DND-41 (cell line): ENCODE measurements around the gene RNF157.
"Not testable (repeated sequence)": the region's sequence is repeated elsewhere in the genome, so short reads cannot be mapped to it uniquely, and the experiment has no call there.

Source experiments
- ATAC-seq: fragments of 200-7000 bp; cut with Tn5 transposase; 3 replicates; pipeline ENCODE4 v1.9.1; 2021; ENCODE audit warnings: low read depth; ENCODE audit not compliant: insufficient read depth
- DNase-seq: peaks from one replicate; pipeline ENCODE4 v3.0.0-alpha.2; 2020
- H2AFZ ChIP-seq: 2 replicates; pipeline ENCODE4 v1.6.0; 2012; ENCODE audit warnings: low read depth, low read length
- H3K27ac ChIP-seq: 2 replicates; pipeline ENCODE4 v1.5.1; 2012; ENCODE audit warnings: low read length, inconsistent platforms
- H3K27me3 ChIP-seq: fragments of 200-600 bp; sonication (generic); 2 replicates; pipeline ENCODE4 v1.6.0; 2012; ENCODE audit warnings: low read length, mild to moderate bottlenecking, inconsistent platforms; ENCODE audit not compliant: insufficient read depth, poor library complexity
- H3K36me3 ChIP-seq: 2 replicates; pipeline ENCODE4 v1.5.1; 2012; ENCODE audit warnings: low read length, inconsistent platforms; ENCODE audit not compliant: insufficient read depth
- H3K4me1 ChIP-seq: 2 replicates; pipeline ENCODE4 v1.5.1; 2012; ENCODE audit warnings: mild to moderate bottlenecking, low read length; ENCODE audit not compliant: insufficient read depth
- H3K4me2 ChIP-seq: 2 replicates; pipeline ENCODE4 v1.6.0; 2012; ENCODE audit warnings: mild to moderate bottlenecking, moderate library complexity, low read length, inconsistent platforms; ENCODE audit not compliant: insufficient read depth
- H3K4me3 ChIP-seq, 2 experiments: fragments of 200-600 bp in 1 of 2; shearing (Covaris generic) in 1 of 2; 2 replicates each; pipeline ENCODE4 v1.5.1; 2012 to 2016; ENCODE audit warnings: inconsistent platforms in 2 of 2, low read length in 2 of 2, mild to moderate bottlenecking in 2 of 2, low read depth in 1 of 2, moderate library complexity in 1 of 2
- H3K79me2 ChIP-seq: 2 replicates; pipeline ENCODE4 v1.6.0; 2012; ENCODE audit warnings: low read length, inconsistent platforms; ENCODE audit not compliant: insufficient read depth
- H3K9ac ChIP-seq: 2 replicates; pipeline ENCODE4 v1.6.0; 2012; ENCODE audit warnings: low read depth, mild to moderate bottlenecking, inconsistent platforms, low read length, moderate library complexity
- H3K9me3 ChIP-seq: 2 replicates; pipeline ENCODE4 v1.5.1; 2012; ENCODE audit warnings: low read length, moderate library complexity, mild to moderate bottlenecking, inconsistent platforms; ENCODE audit not compliant: insufficient read depth, severe bottlenecking
- H4K20me1 ChIP-seq: 2 replicates; pipeline ENCODE4 v1.6.0; 2012; ENCODE audit warnings: low read length; ENCODE audit not compliant: insufficient read depth
- CTCF ChIP-seq: IDR thresholded peaks from 2 replicates; pipeline ENCODE4 v1.5.1; 2012; ENCODE audit warnings: borderline replicate concordance, low read length, moderate library complexity, mild to moderate bottlenecking; ENCODE audit not compliant: poor library complexity, severe bottlenecking; ENCODE audit errors: extremely low read depth
- EZH2 ChIP-seq: IDR thresholded peaks from 3 replicates; pipeline ENCODE4 v1.6.1; 2012; ENCODE audit warnings: borderline replicate concordance, low read depth, mild to moderate bottlenecking, moderate library complexity, low read length, inconsistent platforms; ENCODE audit not compliant: severe bottlenecking

RNF157 gene

GRCh38 chr17:76253841-76254240 lies 13.5 kb upstream of the RNF157 start:
- Histone ChIP-seq H3K27me3 (no peaks in the 10 kb centered on the region), H3K36me3 (no peaks in the 10 kb centered on the region), H3K9ac (no peak overlapping the region), H3K4me2 (no peak overlapping the region), H3K27ac (no peak overlapping the region), H3K4me3 (no peak overlapping the region), H4K20me1 (no peaks in the 10 kb centered on the region), H3K79me2 (no peaks in the 10 kb centered on the region), H2AFZ (no peak overlapping the region), H3K9me3 (no peaks in the 10 kb centered on the region), H3K4me1 (peaks cover 35% of the 10 kb centered on the region)
- ATAC-seq = no peak
- no peak for TF ChIP-seq CTCF
- no peak for TF ChIP-seq EZH2
- no peak for DNase-seq

DNA sequence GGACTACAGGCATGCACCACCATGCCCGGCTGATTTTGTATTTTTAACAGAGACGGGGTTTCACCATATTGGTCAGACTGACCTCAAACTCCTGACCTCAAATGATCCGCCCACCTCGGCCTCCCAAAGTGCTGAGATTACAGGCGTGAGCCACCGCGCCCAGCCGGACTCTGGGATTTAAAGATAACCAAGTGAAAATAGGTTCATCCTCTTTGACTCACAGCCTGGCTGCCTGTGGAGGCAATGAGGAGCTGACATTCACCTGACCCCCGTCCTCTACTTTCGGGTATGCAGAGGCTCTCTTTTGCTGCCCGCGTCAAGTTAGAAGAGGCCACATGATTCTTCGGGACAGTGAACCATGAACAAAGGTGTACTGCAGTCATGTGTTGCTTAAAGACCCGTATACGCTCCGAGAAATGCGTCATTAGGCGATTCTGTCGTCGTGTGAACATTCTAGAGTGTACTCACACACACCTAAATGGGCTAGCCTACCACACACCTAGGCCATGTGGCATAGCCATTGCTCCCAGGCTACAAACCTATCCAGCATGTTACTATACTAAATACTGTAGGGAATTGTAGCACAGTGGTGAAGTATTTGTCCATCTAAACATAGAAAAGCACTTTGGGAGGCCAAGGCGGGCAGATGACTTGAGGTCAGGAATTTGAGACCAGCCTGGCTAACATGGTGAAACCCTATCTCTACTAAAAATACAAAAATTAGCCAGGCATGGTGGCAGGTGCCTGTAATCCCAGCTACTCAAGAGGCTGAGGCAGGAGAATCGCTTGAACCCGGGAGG lies 12.9 kb upstream of the RNF157 start:
- Histone ChIP-seq H3K27ac (peak overlapping the region; percentile 77), H3K9ac (peak overlapping the region; percentile 34; the same call in 1 of the 2 replicates), H3K4me2 (peak overlapping the region; percentile 46), H3K4me1 (peaks cover 35% of the 10 kb centered on the region)
- not testable (repeated sequence) for H3K9me3 ChIP-seq, H2AFZ ChIP-seq, DNase-seq, H3K27me3 ChIP-seq, H4K20me1 ChIP-seq, H3K4me3 ChIP-seq, H3K36me3 ChIP-seq, H3K79me2 ChIP-seq, ATAC-seq

- Histone ChIP-seq H3K9me3 (no peaks in the 10 kb centered on the region), H3K27ac (peak overlapping the region; percentile 77), H3K4me2 (peak overlapping the region; percentile 46), H3K9ac (peak overlapping the region; percentile 34), H3K4me3 (peak overlapping the region in 1 of 2 experiments; percentile 19; a peak in 1 of 4 replicates), H4K20me1 (no peaks in the 10 kb centered on the region), H3K79me2 (no peaks in the 10 kb centered on the region), H3K27me3 (no peaks in the 10 kb centered on the region), H3K36me3 (no peaks in the 10 kb centered on the region), H3K4me1 (peaks cover 35% of the 10 kb centered on the region), H2AFZ (peak overlapping the region; percentile 66)
- TF ChIP-seq CTCF (no peak), EZH2 (no peak)
- DNase-seq = peak; percentile 51
- peak; percentile 92 for ATAC-seq
Observed at GRCh38 chr17:76252040-76252954, 12.0 kb upstream of the RNF157 start.
